Osteoblast (primary cell): ENCODE results near the gene DLX4. TPM values are rescaled to one million over a fixed set of nuclear protein-coding genes. Genes with fewer than 3 reads are reported as not detected.

Experiments used
- DNase-seq: peaks from one replicate; pipeline ENCODE4 v3.0.0; 2011; ENCODE audit warnings: low spot score, mixed read lengths; ENCODE audit not compliant: insufficient read length; ENCODE audit errors: missing footprints
- H2AFZ ChIP-seq: 2 replicates; pipeline ENCODE4 v1.6.0; 2011; ENCODE audit warnings: mild to moderate bottlenecking, low read length
- H3K27ac ChIP-seq: 2 replicates; pipeline ENCODE4 v1.5.1; 2011; ENCODE audit warnings: mild to moderate bottlenecking, low read depth, low read length, moderate library complexity
- H3K27me3 ChIP-seq: 2 replicates; pipeline ENCODE4 v1.6.0; 2012; ENCODE audit warnings: mild to moderate bottlenecking, control low read depth, inconsistent platforms, low read length, moderate library complexity; ENCODE audit not compliant: insufficient read depth
- H3K36me3 ChIP-seq: 2 replicates; pipeline ENCODE4 v1.5.1; 2011; ENCODE audit warnings: mild to moderate bottlenecking, low read length, control low read depth, moderate library complexity; ENCODE audit not compliant: insufficient read depth
- H3K4me1 ChIP-seq: 2 replicates; pipeline ENCODE4 v1.5.1; 2011; ENCODE audit warnings: mild to moderate bottlenecking, low read length, control low read depth, moderate library complexity; ENCODE audit not compliant: insufficient read depth
- H3K4me2 ChIP-seq: 2 replicates; pipeline ENCODE4 v1.6.0; 2011; ENCODE audit warnings: mild to moderate bottlenecking, low read length; ENCODE audit not compliant: insufficient read depth
- H3K4me3 ChIP-seq: fragments of 200-600 bp; sonication (generic); 3 replicates; pipeline ENCODE4 v1.5.1; 2012; ENCODE audit warnings: mild to moderate bottlenecking, low read length, inconsistent platforms; ENCODE audit not compliant: insufficient read depth
- H3K79me2 ChIP-seq: 2 replicates; pipeline ENCODE4 v1.6.0; 2012; ENCODE audit warnings: mild to moderate bottlenecking, low read length, control low read depth, inconsistent platforms; ENCODE audit not compliant: insufficient read depth
- H3K9me3 ChIP-seq: 2 replicates; pipeline ENCODE4 v1.5.1; 2011; ENCODE audit warnings: low read depth, low read length, control low read depth
- H4K20me1 ChIP-seq: 2 replicates; pipeline ENCODE4 v1.6.0; 2012; ENCODE audit warnings: mild to moderate bottlenecking, low read length, control low read depth; ENCODE audit not compliant: insufficient read depth
- total RNA-seq: library from RNA; depleted of rRNA; stranded (reverse); fragments of >200 nt; gene quantifications from 2 replicates; pipeline ENCODE4 v1.2.3, GENCODE V29; 2012
- TF ChIP-seq, protein P1 (sequence below): IDR thresholded peaks from 2 replicates; pipeline ENCODE4 v1.5.1; 2011; ENCODE audit warnings: mild to moderate bottlenecking, low read depth, low read length, moderate library complexity; ENCODE audit errors: extremely low read depth

DLX4 gene
- total RNA-seq, 1 donor: under 0.01 TPM

DNA sequence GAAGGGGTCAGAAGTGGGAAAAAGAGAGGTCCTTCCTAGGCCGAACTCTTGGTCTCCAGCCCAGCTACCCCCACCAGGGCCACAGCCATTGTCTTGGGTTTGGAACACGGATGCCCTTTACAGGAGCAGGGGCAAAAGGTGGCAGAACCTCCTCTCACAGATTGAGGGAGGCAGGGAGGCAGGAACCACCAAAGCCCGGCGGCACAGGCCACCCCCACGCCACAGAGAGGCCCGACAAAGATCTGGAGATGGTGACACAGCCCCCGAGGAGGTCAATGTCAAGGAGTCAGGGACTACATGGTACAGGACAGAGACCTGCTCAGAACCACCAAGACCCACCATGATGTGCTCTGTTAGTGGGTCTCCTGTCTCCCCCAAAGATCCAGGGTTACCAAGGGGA, 44.4 kb upstream of the DLX4 start:
- TF ChIP-seq, protein P1, sequence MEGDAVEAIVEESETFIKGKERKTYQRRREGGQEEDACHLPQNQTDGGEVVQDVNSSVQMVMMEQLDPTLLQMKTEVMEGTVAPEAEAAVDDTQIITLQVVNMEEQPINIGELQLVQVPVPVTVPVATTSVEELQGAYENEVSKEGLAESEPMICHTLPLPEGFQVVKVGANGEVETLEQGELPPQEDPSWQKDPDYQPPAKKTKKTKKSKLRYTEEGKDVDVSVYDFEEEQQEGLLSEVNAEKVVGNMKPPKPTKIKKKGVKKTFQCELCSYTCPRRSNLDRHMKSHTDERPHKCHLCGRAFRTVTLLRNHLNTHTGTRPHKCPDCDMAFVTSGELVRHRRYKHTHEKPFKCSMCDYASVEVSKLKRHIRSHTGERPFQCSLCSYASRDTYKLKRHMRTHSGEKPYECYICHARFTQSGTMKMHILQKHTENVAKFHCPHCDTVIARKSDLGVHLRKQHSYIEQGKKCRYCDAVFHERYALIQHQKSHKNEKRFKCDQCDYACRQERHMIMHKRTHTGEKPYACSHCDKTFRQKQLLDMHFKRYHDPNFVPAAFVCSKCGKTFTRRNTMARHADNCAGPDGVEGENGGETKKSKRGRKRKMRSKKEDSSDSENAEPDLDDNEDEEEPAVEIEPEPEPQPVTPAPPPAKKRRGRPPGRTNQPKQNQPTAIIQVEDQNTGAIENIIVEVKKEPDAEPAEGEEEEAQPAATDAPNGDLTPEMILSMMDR: no peak
- DNase-seq: no peak
- H3K9me3 ChIP-seq: no peaks in the 10 kb centered on the region
- H3K4me3 ChIP-seq: no peak overlapping the region
- no peak overlapping the region for H3K27ac ChIP-seq
- no peaks in the 10 kb centered on the region for H3K36me3 ChIP-seq
- H2AFZ ChIP-seq: no peak overlapping the region
- no peaks in the 10 kb centered on the region for H3K27me3 ChIP-seq
- H3K4me2 ChIP-seq: no peak overlapping the region
- H4K20me1 ChIP-seq: no peaks in the 10 kb centered on the region
- no peaks in the 10 kb centered on the region for H3K79me2 ChIP-seq
- H3K4me1 ChIP-seq: peaks cover 36% of the 10 kb centered on the region

DNA sequence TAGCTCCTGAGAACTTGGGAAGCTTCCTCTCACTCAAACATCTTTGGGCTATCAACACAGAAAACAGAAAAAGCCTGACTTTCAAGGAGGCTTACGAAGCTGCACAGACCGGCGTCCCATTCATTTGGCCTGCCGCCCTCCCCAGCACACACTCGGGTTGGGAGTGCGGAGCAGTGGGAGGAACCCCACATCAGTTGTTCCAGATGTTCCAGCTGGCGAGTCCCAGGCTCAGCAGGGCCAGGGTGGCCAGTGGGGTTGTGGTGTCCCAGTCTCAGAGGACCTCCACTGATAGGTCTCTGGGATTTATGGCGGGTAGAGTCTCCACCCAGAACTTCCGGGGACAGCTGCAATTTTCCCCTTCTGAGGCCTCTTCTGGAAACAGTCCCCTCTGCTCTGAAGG, 43.1 kb upstream of the DLX4 start:
- Histone ChIP-seq H3K4me3 (no peak overlapping the region), H3K27ac (no peak overlapping the region), H2AFZ (no peak overlapping the region), H4K20me1 (no peaks in the 10 kb centered on the region), H3K4me1 (peaks cover 36% of the 10 kb centered on the region), H3K79me2 (no peaks in the 10 kb centered on the region), H3K9me3 (no peaks in the 10 kb centered on the region), H3K36me3 (no peaks in the 10 kb centered on the region), H3K27me3 (no peaks in the 10 kb centered on the region), H3K4me2 (no peak overlapping the region)
- TF ChIP-seq, protein P1: no peak
- no peak for DNase-seq

DNA sequence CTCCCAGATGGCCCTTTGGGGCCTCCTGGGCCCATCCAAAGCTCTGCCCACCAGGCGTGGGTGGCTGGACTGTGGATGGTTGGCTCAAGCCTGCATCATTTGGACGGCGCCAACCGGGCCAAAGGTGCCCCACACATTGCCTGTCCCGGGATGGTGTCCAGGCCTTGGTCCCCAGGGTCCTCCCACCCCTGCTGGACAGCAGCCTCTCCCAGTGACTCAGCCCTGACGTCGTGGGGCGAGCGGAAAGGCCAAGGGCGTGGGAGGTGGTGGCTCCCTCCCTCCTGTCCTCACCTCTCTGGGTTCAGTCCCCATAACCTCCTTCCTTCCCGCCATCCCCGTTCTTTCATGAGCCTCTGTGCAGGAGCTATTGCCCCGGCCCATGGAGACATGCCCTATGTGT, 42.1 kb upstream of the DLX4 start:
- no peak overlapping the region for H2AFZ ChIP-seq
- DNase-seq: peak; percentile 98
- no peaks in the 10 kb centered on the region for H3K27me3 ChIP-seq
- TF ChIP-seq, protein P1: no peak
- no peaks in the 10 kb centered on the region for H3K79me2 ChIP-seq
- peaks cover 36% of the 10 kb centered on the region for H3K4me1 ChIP-seq
- no peaks in the 10 kb centered on the region for H4K20me1 ChIP-seq
- H3K4me2 ChIP-seq: peak overlapping the region; percentile 61
- no peaks in the 10 kb centered on the region for H3K36me3 ChIP-seq
- peak overlapping the region; percentile 66 for H3K27ac ChIP-seq
- no peaks in the 10 kb centered on the region for H3K9me3 ChIP-seq
- H3K4me3 ChIP-seq: peak overlapping the region; percentile 37

DNA sequence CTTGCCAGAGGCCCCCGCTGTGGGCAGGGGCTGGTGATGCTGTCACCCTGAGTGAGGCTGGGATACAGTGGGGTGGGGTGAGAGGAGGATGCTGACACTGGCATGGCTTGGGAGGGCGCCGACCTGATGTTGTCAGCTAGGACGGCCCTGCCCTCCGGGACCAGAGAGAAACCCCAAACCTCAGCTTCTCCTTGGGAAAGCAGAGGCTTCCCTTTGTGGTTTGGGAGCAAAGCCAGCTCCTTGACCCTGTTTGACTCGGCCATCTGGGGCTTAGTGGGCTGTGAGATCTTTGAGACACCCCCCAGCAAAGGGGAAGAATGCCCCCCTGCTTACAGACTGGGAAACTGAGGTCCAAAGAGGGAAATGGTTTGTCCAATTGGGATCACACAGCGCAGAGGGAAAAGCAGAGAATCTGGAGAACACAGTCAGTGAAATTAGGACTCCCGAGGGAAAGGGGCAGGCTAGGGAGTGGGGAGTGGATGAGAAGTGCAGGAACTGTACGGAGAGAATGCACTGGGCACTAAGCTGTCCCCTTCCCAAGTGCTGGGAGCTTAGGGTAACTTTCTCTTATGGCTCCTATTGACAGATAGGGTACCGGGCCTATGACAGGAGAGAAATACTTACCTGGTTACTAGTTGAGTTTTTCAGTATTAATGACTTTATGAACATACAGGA, 40.7 kb upstream of the DLX4 start:
- peak; percentile 96 for DNase-seq
- H3K79me2 ChIP-seq: no peaks in the 10 kb centered on the region
- no peaks in the 10 kb centered on the region for H4K20me1 ChIP-seq
- peak overlapping the region; percentile 36 for H3K27ac ChIP-seq
- no peaks in the 10 kb centered on the region for H3K9me3 ChIP-seq
- peak overlapping the region; percentile 44 for H3K4me2 ChIP-seq
- TF ChIP-seq, protein P1: no peak
- no peaks in the 10 kb centered on the region for H3K27me3 ChIP-seq
- peaks cover 36% of the 10 kb centered on the region for H3K4me1 ChIP-seq
- H3K4me3 ChIP-seq: no peak overlapping the region
- H2AFZ ChIP-seq: no peak overlapping the region
- H3K36me3 ChIP-seq: no peaks in the 10 kb centered on the region
